Midbrain (tissue), 1 donor: ENCODE data around the gene ENPEP.

Experiments used
- DNase-seq: peaks from one replicate; lab custom pipeline; 2025; lab: John Stamatoyannopoulos, UW

ENPEP gene

GRCh38 chr4:110610620-110610939 is 134.6 kb downstream of the ENPEP start:
- DNase-seq, result no peak

- no peak for DNase-seq
These were observed 135.2 kb downstream of the ENPEP start for GRCh38 chr4:110610940-110611831.

GRCh38 chr4:110611968-110612447 is 136.1 kb downstream of the ENPEP start:
- no peak for DNase-seq

DNA sequence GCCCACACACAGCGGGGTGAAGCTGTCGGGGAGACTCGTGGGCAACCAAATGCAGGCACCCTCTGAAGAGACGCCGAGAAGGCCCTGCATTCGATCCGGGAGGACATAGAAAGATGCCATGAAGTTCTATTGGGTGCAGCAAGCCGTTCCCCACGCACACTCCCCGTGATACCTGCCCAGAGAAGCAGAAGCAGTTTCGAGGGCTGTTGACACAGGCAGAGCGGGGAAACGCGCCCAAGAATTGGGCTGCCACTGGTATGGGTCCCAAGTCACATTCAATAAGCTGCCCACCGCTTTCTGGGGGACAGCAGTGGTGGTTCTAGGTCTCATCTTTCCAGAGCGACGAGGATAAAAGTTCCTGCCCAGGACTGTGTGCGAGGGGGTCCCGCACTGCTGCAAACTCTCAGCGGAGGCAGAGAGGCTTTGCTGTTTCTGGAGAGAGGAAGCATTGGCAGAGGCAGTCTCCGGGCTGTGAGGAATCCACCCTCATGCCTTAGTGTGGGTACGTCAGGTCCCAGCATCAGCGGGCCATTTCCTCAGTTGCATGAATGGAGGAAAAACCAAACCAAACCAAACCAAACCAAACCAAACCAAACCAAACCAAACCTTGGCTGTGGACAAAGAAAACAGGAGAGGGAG is 136.8 kb downstream of the ENPEP start:
- DNase-seq, result no peak

- DNase-seq, result no peak
These were observed 137.8 kb downstream of the ENPEP start for GRCh38 chr4:110613745-110614144.

GRCh38 chr4:110614173-110614963 is 138.4 kb downstream of the ENPEP start:
- DNase-seq, result no peak
